Breast epithelium (tissue), 4 donors: Measurements from ENCODE around the gene HYAL3. TPM values are rescaled to one million over a fixed set of nuclear protein-coding genes. Genes with fewer than 3 reads are reported as not detected.

ENCODE experiments used
- DNase-seq, 2 donors: peaks; one replicate each; pipeline ENCODE4 v3.0.0-alpha.2; 2019; ENCODE audit warnings: low spot score in 2 of 2
- H3K27ac ChIP-seq, 2 donors: fragments of 200-600 bp; sonication (generic) in 1 of 2; one replicate each; pipeline ENCODE4 v1.5.1; 2016 to 2019; ENCODE audit warnings: mild to moderate bottlenecking in 1 of 2
- H3K27me3 ChIP-seq, 2 donors: fragments of 200-600 bp; sonication (generic) in 1 of 2; one replicate each; pipeline versions ENCODE4 v1.5.1 to v1.6.0; 2017 to 2019; ENCODE audit warnings: control low read depth in 1 of 2, mild to moderate bottlenecking in 1 of 2
- H3K36me3 ChIP-seq: fragments of 200-600 bp; one replicate; pipeline ENCODE4 v1.5.1; 2019
- H3K4me1 ChIP-seq, 2 donors: fragments of 200-600 bp; sonication (generic); one replicate each; pipeline ENCODE4 v1.5.1; 2016 to 2019; ENCODE audit warnings: control low read depth in 1 of 2
- H3K4me3 ChIP-seq, 3 donors: fragments of 200-600 bp; sonication (generic); 1 replicate in 2 of 3; 2 replicates in 1 of 3; pipeline ENCODE4 v1.5.1; 2016 to 2019; ENCODE audit warnings: mild to moderate bottlenecking in 3 of 3, moderate library complexity in 2 of 3
- H3K9me3 ChIP-seq, 2 donors: fragments of 200-600 bp; sonication (generic) in 1 of 2; one replicate each; pipeline ENCODE4 v1.5.1; 2016 to 2019; ENCODE audit warnings: control low read depth in 1 of 2
- CTCF ChIP-seq, 3 donors: fragments of 450-650 bp; IDR thresholded peaks; one replicate each; pipeline ENCODE4 v1.5.1; 2016 to 2017; ENCODE audit warnings: antibody characterized with exemption in 3 of 3, mild to moderate bottlenecking in 3 of 3, moderate library complexity in 3 of 3
- POLR2A ChIP-seq: fragments of 450-650 bp; IDR thresholded peaks from one replicate; pipeline ENCODE4 v1.6.1; 2016; ENCODE audit warnings: antibody characterized with exemption, mild to moderate bottlenecking, moderate library complexity
- POLR2AphosphoS5 ChIP-seq, 3 donors: sonication (generic); formaldehyde crosslinking; IDR thresholded peaks; one replicate each; pipeline ENCODE4 v1.6.1; 2017; ENCODE audit warnings: antibody characterized with exemption in 3 of 3
- intact Hi-C: fragments of 100-400 bp; cut with DNase I; formaldehyde crosslinking; loops from one replicate; pipeline ENCODE4 v1.15.1; 2023; ENCODE audit warnings: low total_unique reads
- total RNA-seq, 3 donors: library from RNA; depleted of rRNA; stranded (reverse); fragments of >200 nt; gene quantifications; one replicate each; pipeline ENCODE4 v1.1.0, GENCODE V29; 2016

The HYAL3 gene
- total RNA-seq, 3 donors from 2014 or later, result 2.3 to 6.4 (median 2.7) TPM

- Histone ChIP-seq H3K4me1 (peaks cover 17 to 24% of the 10 kb centered on the region in 2 donors), H3K27ac (peak overlapping the region in 1 of 2 donors; percentile 33)
Measured at GRCh38 chr3:50271314-50271936, 27.8 kb downstream of the HYAL3 start.

GRCh38 chr3:50270422-50271224, 28.6 kb downstream of the HYAL3 start:
- intact Hi-C loops, result loop anchor here (1.0 kb wide), 1 partner anchor 77 kb away; no protein-coding TSS in a partner anchor
- Histone ChIP-seq H3K4me1 (peaks cover 17 to 32% of the 10 kb centered on the region in 2 donors), H3K4me3 (no peak overlapping the region), H3K27ac (peak overlapping the region; percentile 94 to 100), H3K9me3 (no peaks in the 10 kb centered on the region), H3K36me3 (no peaks in the 10 kb centered on the region), H3K27me3 (no peaks in the 10 kb centered on the region)
- no peak for DNase-seq
- TF ChIP-seq POLR2AphosphoS5 (IDR thresholded peaks at IDR 0.05) (no peak), POLR2A (no peak), CTCF (IDR thresholded peaks at IDR 0.05) (no peak)

More at GRCh38 chr3:50271314-50271936, 27.8 kb downstream of the HYAL3 start:
- Histone ChIP-seq H3K4me3 (no peak overlapping the region), H3K9me3 (no peaks in the 10 kb centered on the region), H3K27me3 (no peaks in the 10 kb centered on the region), H3K36me3 (no peaks in the 10 kb centered on the region)
- intact Hi-C loops, result loop anchor here (1.0 kb wide), 1 partner anchor 78 kb away; no protein-coding TSS in a partner anchor
- TF ChIP-seq POLR2AphosphoS5 (IDR thresholded peaks at IDR 0.05) (no peak), CTCF (IDR thresholded peaks at IDR 0.05) (no peak), POLR2A (no peak)
- DNase-seq, result no peak

GRCh38 chr3:50269977-50270413, 29.2 kb downstream of the HYAL3 start:
- intact Hi-C loops, result no loop called here
- Histone ChIP-seq H3K4me1 (peaks cover 17 to 37% of the 10 kb centered on the region in 2 donors), H3K4me3 (no peak overlapping the region), H3K27me3 (no peaks in the 10 kb centered on the region), H3K27ac (peak overlapping the region; percentile 94 to 100), H3K36me3 (no peaks in the 10 kb centered on the region), H3K9me3 (no peaks in the 10 kb centered on the region)
- no peak for DNase-seq
- TF ChIP-seq POLR2A (no peak), POLR2AphosphoS5 (IDR thresholded peaks at IDR 0.05) (no peak), CTCF (IDR thresholded peaks at IDR 0.05) (no peak)

GRCh38 chr3:50269460-50269859, 29.7 kb downstream of the HYAL3 start:
- Histone ChIP-seq H3K9me3 (no peaks in the 10 kb centered on the region), H3K27ac (peak overlapping the region; percentile 94 to 100), H3K36me3 (no peaks in the 10 kb centered on the region), H3K27me3 (no peaks in the 10 kb centered on the region), H3K4me3 (peak overlapping the region; percentile 9 to 40 (median 28)), H3K4me1 (peaks cover 17 to 40% of the 10 kb centered on the region in 2 donors)
- no peak for TF ChIP-seq POLR2A
- no peak for TF ChIP-seq POLR2AphosphoS5 (IDR thresholded peaks at IDR 0.05)
- TF ChIP-seq CTCF (IDR thresholded peaks at IDR 0.05), result no peak
- intact Hi-C loops, result no loop called here
- no peak for DNase-seq
